Stimulated activated CD8-positive, alpha-beta memory T cell treated with anti-CD3 and anti-CD28 coated beads, Interleukin-15, amount 100 ng/mL, for 4 hours (primary cell): ENCODE data around the gene PHYKPL.

Source experiments
- DNase-seq, 2 donors: peaks; one replicate each; pipeline ENCODE4 v3.0.0-alpha.2; 2020; ENCODE audit warnings: low read depth in 2 of 2

The PHYKPL gene

GRCh38 chr5:178223196-178223773, 9.3 kb downstream of the PHYKPL start:
- DNase-seq: no peak

GRCh38 chr5:178222292-178222691, 10.3 kb downstream of the PHYKPL start:
- DNase-seq: no peak

- no peak for DNase-seq
Measured at GRCh38 chr5:178221853-178222252, 10.7 kb downstream of the PHYKPL start.

GRCh38 chr5:178221282-178221681, 11.3 kb downstream of the PHYKPL start:
- no peak for DNase-seq

GRCh38 chr5:178218827-178219226, 13.8 kb downstream of the PHYKPL start:
- no peak for DNase-seq

- no peak for DNase-seq
Measured at GRCh38 chr5:178218237-178218776, 14.3 kb downstream of the PHYKPL start.

GRCh38 chr5:178216779-178217178, 15.8 kb downstream of the PHYKPL start:
- DNase-seq: no peak

- no peak for DNase-seq
Measured at GRCh38 chr5:178216088-178216534, 16.5 kb downstream of the PHYKPL start.

- DNase-seq: no peak
Measured at GRCh38 chr5:178215280-178216002, 17.2 kb downstream of the PHYKPL start.

GRCh38 chr5:178214160-178214803, 18.3 kb downstream of the PHYKPL start:
- no peak for DNase-seq

- no peak for DNase-seq
Measured at GRCh38 chr5:178213748-178214151, 18.9 kb downstream of the PHYKPL start.

- no peak for DNase-seq
Measured at GRCh38 chr5:178213003-178213461, 19.6 kb downstream of the PHYKPL start.

GRCh38 chr5:178212241-178213002, 20.2 kb downstream of the PHYKPL start:
- DNase-seq: no peak

GRCh38 chr5:178211095-178212048, 21.2 kb downstream of the PHYKPL start:
- DNase-seq: no peak

- DNase-seq: no peak
Measured at GRCh38 chr5:178210686-178211085, 21.9 kb downstream of the PHYKPL start.

GRCh38 chr5:178210073-178210535, 22.5 kb downstream of the PHYKPL start:
- DNase-seq: no peak

GRCh38 chr5:178209334-178210072, 23.1 kb downstream of the PHYKPL start:
- no peak for DNase-seq

- no peak for DNase-seq
Measured at GRCh38 chr5:178208540-178209227, 23.9 kb downstream of the PHYKPL start.

GRCh38 chr5:178207917-178208280, 24.7 kb downstream of the PHYKPL start:
- no peak for DNase-seq
